ENCODE data around the gene ITGA6.

DNA sequence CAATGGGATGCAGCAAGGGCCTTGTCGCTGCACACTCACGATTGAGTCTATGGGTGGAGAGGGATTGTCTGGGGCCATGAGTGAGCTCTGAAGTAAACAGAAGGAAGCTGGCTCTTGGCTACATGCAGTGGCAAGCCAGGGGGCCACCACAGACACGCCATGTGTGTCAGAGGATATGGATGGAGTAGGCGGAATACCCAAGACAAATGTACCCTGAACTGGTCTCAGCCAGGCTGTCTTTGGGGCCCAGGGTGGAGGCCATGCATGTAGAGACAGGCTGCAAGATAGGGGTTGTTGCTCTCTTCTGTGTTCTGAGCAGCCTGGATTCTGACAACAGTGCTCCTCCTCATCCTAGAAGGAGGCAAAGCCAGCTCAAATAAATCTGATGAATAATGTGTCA, 24.0 kb upstream of the ITGA6 start:
- TF ChIP-seq, protein P1, sequence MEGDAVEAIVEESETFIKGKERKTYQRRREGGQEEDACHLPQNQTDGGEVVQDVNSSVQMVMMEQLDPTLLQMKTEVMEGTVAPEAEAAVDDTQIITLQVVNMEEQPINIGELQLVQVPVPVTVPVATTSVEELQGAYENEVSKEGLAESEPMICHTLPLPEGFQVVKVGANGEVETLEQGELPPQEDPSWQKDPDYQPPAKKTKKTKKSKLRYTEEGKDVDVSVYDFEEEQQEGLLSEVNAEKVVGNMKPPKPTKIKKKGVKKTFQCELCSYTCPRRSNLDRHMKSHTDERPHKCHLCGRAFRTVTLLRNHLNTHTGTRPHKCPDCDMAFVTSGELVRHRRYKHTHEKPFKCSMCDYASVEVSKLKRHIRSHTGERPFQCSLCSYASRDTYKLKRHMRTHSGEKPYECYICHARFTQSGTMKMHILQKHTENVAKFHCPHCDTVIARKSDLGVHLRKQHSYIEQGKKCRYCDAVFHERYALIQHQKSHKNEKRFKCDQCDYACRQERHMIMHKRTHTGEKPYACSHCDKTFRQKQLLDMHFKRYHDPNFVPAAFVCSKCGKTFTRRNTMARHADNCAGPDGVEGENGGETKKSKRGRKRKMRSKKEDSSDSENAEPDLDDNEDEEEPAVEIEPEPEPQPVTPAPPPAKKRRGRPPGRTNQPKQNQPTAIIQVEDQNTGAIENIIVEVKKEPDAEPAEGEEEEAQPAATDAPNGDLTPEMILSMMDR (IDR thresholded peaks at IDR 0.05; ENCODE audit: poor library complexity), result no peak
- no peak for TF ChIP-seq EZH2phosphoT487 (IDR thresholded peaks at IDR 0.05; ENCODE audit: low read depth, severe bottlenecking, unreplicated experiment)
